ENCODE results near the gene CSF3. TPM values are rescaled to one million over a fixed set of nuclear protein-coding genes. Genes with fewer than 3 reads are reported as not detected.

Gene CSF3
- total and polyA plus RNA-seq, 10 donors, result 0.24 to 1.8 (median 1.3) TPM; not detected in 4

- no peaks in the 10 kb centered on the region for H3K27me3 ChIP-seq (replicated peaks in 1 of 7)
- peaks cover 0 to 97% (median 59%) of the 10 kb centered on the region in 6 donors for H3K36me3 ChIP-seq
- 94 to 100% (median 96%) methylated on average over 4 to 9 of the region's 9 CpGs for WGBS, 5 donors
- no peaks in the 10 kb centered on the region for H3K9me3 ChIP-seq
- TF ChIP-seq POLR2AphosphoS5 (IDR thresholded peaks at IDR 0.05), result no peak
- TF ChIP-seq POLR2A (IDR thresholded peaks at IDR 0.05), result no peak
- no peak for TF ChIP-seq CTCF (IDR thresholded peaks at IDR 0.05 in 8 of 11, conservative IDR thresholded peaks at IDR 0.05 in 3 of 11)
- H3K4me3 ChIP-seq, result no peak overlapping the region
- DNase-seq, result no peak
- peak overlapping the region in 4 of 8 donors; percentile 49 to 74 (median 72) for H3K27ac ChIP-seq
- peaks cover 22 to 99% (median 59%) of the 10 kb centered on the region in 6 donors for H3K4me1 ChIP-seq
- intact Hi-C loops (cut with DNase I; ENCODE audit: low total_unique reads), result no loop called here
These were observed 7.3 kb downstream of the CSF3 start for GRCh38 chr17:40022497-40022896.

DNA sequence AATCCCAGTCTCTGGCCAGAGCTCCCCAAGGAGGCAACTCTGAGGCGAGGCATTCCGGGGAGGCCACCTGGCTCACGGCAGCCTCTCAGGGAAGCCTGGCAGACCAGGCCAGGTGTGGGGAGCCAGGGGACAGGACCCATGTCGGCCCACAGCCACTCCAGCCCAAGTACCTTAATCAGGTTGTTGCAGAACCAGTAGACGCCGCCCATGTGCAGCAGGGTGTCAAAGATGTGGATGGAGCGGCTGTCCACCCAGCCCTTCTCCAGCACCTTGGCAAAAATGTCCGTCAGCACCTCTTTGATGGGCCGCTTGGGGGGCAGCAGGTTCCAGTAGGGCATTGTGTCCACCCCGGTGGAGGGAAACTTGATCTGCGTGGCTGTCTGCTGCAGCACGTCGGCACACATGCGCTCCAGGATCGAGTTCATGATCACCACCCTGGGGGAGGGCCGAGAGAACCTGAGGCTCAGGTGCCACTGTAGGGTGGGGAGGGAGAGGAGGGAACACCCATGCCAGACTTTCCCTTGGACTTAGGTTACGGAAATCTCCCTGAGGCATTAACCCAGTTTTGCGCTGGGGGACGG, 7.8 kb downstream of the CSF3 start:
- 90 to 97% (median 94%) methylated on average over 17 to 19 of the region's 19 CpGs for WGBS, 5 donors
- no peak overlapping the region for H3K4me3 ChIP-seq
- intact Hi-C loops (cut with DNase I; ENCODE audit: low total_unique reads), result no loop called here
- H3K4me1 ChIP-seq, result peaks cover 20 to 94% (median 57%) of the 10 kb centered on the region in 6 donors
- TF ChIP-seq CTCF (IDR thresholded peaks at IDR 0.05 in 8 of 11, conservative IDR thresholded peaks at IDR 0.05 in 3 of 11) (no peak), POLR2A (IDR thresholded peaks at IDR 0.05) (no peak), POLR2AphosphoS5 (IDR thresholded peaks at IDR 0.05) (no peak)
- DNase-seq, result no peak
- no peaks in the 10 kb centered on the region for H3K9me3 ChIP-seq
- peak overlapping the region in 3 of 8 donors; percentile 15 to 74 (median 24) for H3K27ac ChIP-seq
- peaks cover 0 to 100% (median 64%) of the 10 kb centered on the region in 6 donors for H3K36me3 ChIP-seq
- no peaks in the 10 kb centered on the region for H3K27me3 ChIP-seq (replicated peaks in 1 of 7)

DNA sequence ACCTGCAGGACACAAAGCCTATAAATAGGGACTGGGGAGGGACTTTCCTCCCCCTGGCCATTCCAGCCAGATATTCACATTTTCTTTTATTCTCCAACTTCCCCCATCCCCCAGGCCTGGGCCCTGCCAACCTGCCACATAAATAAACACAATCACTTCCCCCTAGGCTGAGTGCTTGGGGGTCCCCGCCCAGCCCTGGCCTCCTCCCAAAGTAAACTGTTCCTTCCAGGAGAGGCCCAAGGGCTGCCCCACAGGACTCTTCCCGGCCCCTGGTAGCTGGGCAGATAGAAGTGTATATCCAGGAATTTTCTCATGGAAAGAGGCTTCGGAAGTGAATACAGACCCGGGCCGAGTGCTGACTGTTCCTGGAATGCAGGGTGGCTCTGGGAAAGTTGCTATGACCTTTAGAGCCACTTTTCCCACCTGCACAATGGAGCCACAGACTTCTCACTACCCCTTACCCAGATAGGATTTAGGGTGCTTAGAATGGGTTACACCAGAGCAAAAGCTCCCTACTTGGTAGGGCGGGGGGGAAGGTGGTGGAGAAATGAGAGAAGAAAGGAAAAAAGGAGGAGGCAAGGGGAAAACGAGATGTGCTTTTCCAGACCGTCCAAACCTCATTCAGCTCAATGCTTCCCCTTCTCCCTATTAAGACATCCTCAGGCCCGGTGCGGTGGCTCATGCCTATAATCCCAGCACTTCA, 8.5 kb downstream of the CSF3 start:
- intact Hi-C loops (cut with DNase I; ENCODE audit: low total_unique reads), result no loop called here
- H3K4me1 ChIP-seq, result peaks cover 13 to 87% (median 53%) of the 10 kb centered on the region in 6 donors
- TF ChIP-seq POLR2AphosphoS5 (IDR thresholded peaks at IDR 0.05), result peak in 1 of 3 donors; percentile 19
- TF ChIP-seq POLR2A (IDR thresholded peaks at IDR 0.05), result no peak

DNA sequence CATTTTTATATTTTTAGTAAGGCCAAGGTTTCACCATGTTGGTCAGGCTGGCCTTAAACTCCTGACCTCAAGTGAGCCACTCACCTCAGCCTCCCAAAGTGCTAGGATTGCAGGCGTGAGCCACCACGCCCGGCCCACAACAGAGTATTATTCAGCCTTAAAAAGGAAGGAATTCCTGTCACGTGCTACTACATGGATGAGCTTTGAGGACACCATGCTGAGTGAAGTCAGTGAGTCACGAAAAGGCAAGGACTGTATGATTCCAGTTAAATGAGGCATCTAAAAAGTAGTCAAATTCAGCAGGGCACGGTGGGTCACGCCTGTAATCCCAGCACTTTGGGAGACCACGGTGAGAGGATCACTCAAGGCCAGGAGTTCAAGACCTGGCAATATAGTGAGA, 9.7 kb downstream of the CSF3 start:
- no peak for TF ChIP-seq CTCF (IDR thresholded peaks at IDR 0.05 in 8 of 11, conservative IDR thresholded peaks at IDR 0.05 in 3 of 11)
- TF ChIP-seq POLR2AphosphoS5 (IDR thresholded peaks at IDR 0.05), result no peak
- TF ChIP-seq POLR2A (IDR thresholded peaks at IDR 0.05), result no peak
- Histone ChIP-seq H3K36me3 (peaks cover 0 to 100% (median 75%) of the 10 kb centered on the region in 6 donors), H3K27ac (peak overlapping the region in 2 of 8 donors; percentile 53 to 74), H3K27me3 (replicated peaks in 1 of 7) (no peaks in the 10 kb centered on the region), H3K4me1 (peaks cover 12 to 75% (median 47%) of the 10 kb centered on the region in 6 donors), H3K9me3 (no peaks in the 10 kb centered on the region), H3K4me3 (no peak overlapping the region)
- intact Hi-C loops (cut with DNase I; ENCODE audit: low total_unique reads), result no loop called here
- no peak for DNase-seq
- 78 to 91% (median 86%) methylated on average over 8 of the region's 8 CpGs for WGBS, 5 donors

More for the DNA sequence above, 8.5 kb downstream of the CSF3 start:
- no peak for DNase-seq
- Histone ChIP-seq H3K4me3 (no peak overlapping the region), H3K27ac (peak overlapping the region in 4 of 8 donors; percentile 4 to 74 (median 20)), H3K9me3 (no peaks in the 10 kb centered on the region), H3K27me3 (replicated peaks in 1 of 7) (no peaks in the 10 kb centered on the region), H3K36me3 (peaks cover 0 to 100% (median 71%) of the 10 kb centered on the region in 6 donors)
- WGBS, 5 donors, result 71 to 84% (median 77%) methylated on average over 10 of the region's 10 CpGs
